Right ventricle myocardium inferior (tissue), 1 donor: ENCODE results near the gene FBXW7. TPM values are rescaled to one million over a fixed set of nuclear protein-coding genes. Genes with fewer than 3 reads are reported as not detected.

Source experiments
- ATAC-seq: fragments of 200-7000 bp; cut with Tn5 transposase; one replicate; pipeline ENCODE4 v1.9.1; 2020; ENCODE audit warnings: mild to moderate bottlenecking, moderate library complexity
- DNase-seq: peaks from one replicate; pipeline ENCODE4 v3.0.0; 2021; ENCODE audit errors: missing footprints
- intact Hi-C: fragments of 100-400 bp; cut with DNase I; formaldehyde crosslinking; loops from one replicate; pipeline ENCODE4 v1.11.0; 2022
- total RNA-seq: library from RNA; stranded (reverse); fragmentation: NEBNext Ultra II Directional; extraction: Animal tissue kit (Norgen Biotek cat#: 25700); gene quantifications from one replicate; pipeline ENCODE4 v1.2.1, GENCODE V29; 2021
- donor health status: DM: no; HTN: yes; CAD: no; lungs with severe emphysema.

Gene FBXW7
- total RNA-seq, 1 donor from 2014 or later, result 55.9 TPM

GRCh38 chr4:152415980-152416379, 119.9 kb downstream of the FBXW7 start:
- ATAC-seq, result no peak
- DNase-seq, result no peak

GRCh38 chr4:152408514-152409327, 127.2 kb downstream of the FBXW7 start:
- no peak for ATAC-seq

More at GRCh38 chr4:152415980-152416379, 119.9 kb downstream of the FBXW7 start:
- intact Hi-C loops, result no loop called here

DNA sequence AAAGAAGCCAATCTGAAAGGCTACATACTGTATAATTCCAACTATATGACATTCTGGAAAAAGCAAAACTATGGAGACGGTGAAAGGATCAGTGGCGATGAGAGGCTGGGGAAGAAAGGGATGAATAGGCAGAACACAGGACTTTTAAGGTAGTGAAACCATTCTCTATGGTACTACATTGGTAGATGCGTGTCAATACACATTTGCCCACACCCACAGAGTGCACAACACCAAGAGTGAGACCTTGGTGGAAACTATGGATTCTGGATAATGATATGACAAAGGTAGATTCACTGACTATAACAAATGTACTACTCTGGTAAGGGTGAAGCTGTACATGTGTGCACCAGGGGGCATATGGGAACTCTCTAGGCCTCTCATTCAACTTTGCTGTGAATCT, 134.5 kb downstream of the FBXW7 start:
- intact Hi-C loops, result no loop called here
- ATAC-seq, result no peak
- DNase-seq, result no peak

More at GRCh38 chr4:152408514-152409327, 127.2 kb downstream of the FBXW7 start:
- intact Hi-C loops, result no loop called here
- no peak for DNase-seq

GRCh38 chr4:152399246-152399645, 136.6 kb downstream of the FBXW7 start:
- no peak for ATAC-seq
- intact Hi-C loops, result no loop called here
- no peak for DNase-seq

DNA sequence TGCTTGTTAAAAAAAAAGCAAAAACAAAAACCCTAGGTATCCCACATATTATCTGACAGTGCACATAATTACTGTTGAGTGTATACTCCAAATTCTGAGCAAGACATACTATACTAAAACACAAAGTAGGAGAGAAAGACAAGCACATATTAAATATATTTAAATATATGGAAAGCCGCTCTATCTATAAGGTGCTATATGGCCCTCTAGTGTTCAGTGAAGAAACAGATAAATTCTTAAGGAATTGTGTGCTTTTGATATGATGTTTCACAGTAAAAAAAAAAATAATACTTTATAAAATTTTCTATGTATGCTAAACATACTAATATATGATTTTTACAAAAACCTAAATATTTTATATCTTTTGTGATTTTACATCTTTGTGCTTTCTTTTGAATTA, 137.8 kb downstream of the FBXW7 start:
- DNase-seq (no peak), ATAC-seq (no peak)
- intact Hi-C loops, result no loop called here

GRCh38 chr4:152394791-152395190, 141.1 kb downstream of the FBXW7 start:
- no peak for DNase-seq
- ATAC-seq, result no peak
- intact Hi-C loops, result no loop called here

- intact Hi-C loops, result no loop called here
- ATAC-seq, result no peak
Measured at GRCh38 chr4:152392079-152392478, 143.8 kb downstream of the FBXW7 start.

GRCh38 chr4:152390216-152390615, 145.7 kb downstream of the FBXW7 start:
- intact Hi-C loops, result no loop called here
- DNase-seq (no peak), ATAC-seq (no peak)

More at GRCh38 chr4:152392079-152392478, 143.8 kb downstream of the FBXW7 start:
- DNase-seq, result no peak

DNA sequence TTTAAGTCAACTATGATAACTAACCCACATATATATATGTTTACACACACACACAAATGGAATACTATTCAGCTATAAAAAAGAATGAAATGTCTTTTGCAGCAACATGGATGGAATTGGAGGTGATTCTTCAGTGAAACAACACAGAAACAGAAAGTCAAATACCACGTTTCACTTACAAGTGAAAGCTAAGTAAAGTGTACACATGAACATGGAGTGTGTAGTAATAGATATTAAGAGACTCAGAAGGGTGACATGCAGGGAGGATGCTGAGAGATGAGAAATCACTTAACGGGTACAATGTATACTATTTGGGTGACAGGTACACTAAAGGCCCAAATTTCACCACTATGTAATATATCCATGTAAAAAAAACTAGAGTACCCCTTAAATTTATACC, 146.5 kb downstream of the FBXW7 start:
- intact Hi-C loops, result loop anchor here (10.0 kb wide), 2 partner anchors 625 to 1275 kb away; partner anchors contain the start of gene GATB
- no peak for DNase-seq
- no peak for ATAC-seq

GRCh38 chr4:152385551-152385950, 150.3 kb downstream of the FBXW7 start:
- DNase-seq (no peak), ATAC-seq (no peak)
- intact Hi-C loops, result loop anchor here (10.0 kb wide), 2 partner anchors 621 to 1271 kb away; partner anchors contain the start of gene GATB

GRCh38 chr4:152382057-152382785, 153.7 kb downstream of the FBXW7 start:
- DNase-seq, result no peak
- peak; percentile 88 for ATAC-seq
- intact Hi-C loops, result loop anchor here (5.0 to 10.0 kb wide), 4 partner anchors 575 to 1267 kb away; partner anchors contain the start of gene GATB

DNA sequence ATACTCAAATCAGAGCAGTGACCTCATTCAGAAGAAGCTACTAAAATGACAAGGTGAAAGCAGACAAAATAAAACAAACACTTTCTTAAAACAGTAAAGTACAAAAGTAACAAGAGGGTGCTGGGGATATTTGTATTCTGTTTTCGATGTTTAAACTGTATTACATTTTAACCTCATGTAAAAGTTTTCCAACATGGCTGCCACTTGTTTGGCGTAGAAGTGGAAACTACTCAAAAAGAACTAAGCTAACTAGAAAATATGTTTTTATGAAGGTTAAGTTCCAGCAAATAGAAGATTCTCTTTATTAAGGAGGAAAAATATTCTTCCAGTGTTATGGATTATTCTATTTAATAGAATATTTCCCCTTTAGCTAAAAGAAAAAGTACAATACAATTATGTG, 155.0 kb downstream of the FBXW7 start:
- ATAC-seq, result no peak
- intact Hi-C loops, result loop anchor here (5.0 to 10.0 kb wide), 4 partner anchors 574 to 1266 kb away; partner anchors contain the start of gene GATB
- DNase-seq, result no peak

GRCh38 chr4:152380185-152380584, 155.7 kb downstream of the FBXW7 start:
- intact Hi-C loops, result loop anchor here (5.0 to 10.0 kb wide), 4 partner anchors 573 to 1265 kb away; partner anchors contain the start of gene GATB
- ATAC-seq (no peak), DNase-seq (no peak)

DNA sequence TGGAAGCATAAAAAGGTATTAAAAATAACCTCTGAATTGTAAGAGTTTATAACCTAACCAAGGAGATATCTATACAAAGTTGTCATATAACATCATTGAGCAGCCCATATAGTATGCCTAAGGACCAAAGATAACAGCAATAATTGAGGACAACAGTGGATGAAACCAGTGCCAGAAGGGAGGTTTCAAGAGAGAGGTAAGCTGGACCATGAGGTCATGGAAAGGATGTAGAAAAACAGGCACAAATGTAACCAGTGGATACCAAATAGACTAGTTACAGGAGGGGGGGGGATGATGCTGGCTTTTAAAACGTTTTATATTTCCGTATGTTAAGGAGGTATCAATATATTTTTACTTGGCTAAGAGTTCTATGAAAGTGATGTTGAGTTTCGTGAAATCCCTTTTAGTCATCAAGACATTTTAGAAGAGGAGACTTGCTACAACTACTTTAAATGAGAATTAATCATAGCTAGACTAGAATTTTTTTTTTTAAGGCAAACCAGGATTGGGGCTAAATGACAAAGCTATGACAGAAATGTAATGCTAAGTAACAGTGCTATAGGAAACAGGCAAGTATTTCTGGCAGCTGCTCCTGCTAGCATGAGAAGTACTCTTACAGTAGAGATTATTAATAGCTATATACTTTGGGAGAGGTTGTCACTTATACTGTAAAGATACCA, 161.1 kb downstream of the FBXW7 start:
- intact Hi-C loops, result loop anchor here (10.0 kb wide), 1 partner anchor 340 kb away; no protein-coding TSS in a partner anchor
- ATAC-seq, result no peak
- no peak for DNase-seq

DNA sequence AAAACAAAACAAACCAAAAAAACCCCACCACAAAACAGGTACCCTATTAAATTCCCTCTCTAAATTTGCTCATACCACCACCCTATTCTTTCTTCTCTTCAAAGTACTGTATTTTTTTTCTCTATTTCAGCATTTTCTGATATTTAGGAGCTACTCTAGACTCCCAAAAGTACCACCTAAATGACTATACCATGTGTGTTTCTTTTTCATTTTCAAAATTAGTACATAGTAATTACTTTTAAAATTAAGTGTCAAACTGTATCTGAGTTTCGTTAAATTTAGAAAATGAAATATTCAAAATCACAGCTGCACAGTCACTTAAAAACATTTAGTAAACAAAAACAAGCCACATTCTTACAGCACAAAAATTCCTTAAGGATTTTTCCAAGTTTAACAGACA, 161.7 kb downstream of the FBXW7 start:
- intact Hi-C loops, result loop anchor here (10.0 kb wide), 1 partner anchor 339 kb away; no protein-coding TSS in a partner anchor
- no peak for ATAC-seq
- DNase-seq, result no peak

- intact Hi-C loops, result loop anchor here (10.0 kb wide), 1 partner anchor 338 kb away; no protein-coding TSS in a partner anchor
- no peak for DNase-seq
- ATAC-seq, result no peak
Measured at GRCh38 chr4:152372444-152372843, 163.4 kb downstream of the FBXW7 start.

- ATAC-seq (no peak), DNase-seq (no peak)
- intact Hi-C loops, result loop anchor here (10.0 kb wide), 1 partner anchor 335 kb away; no protein-coding TSS in a partner anchor
Measured at GRCh38 chr4:152369902-152370295, 166.0 kb downstream of the FBXW7 start.

DNA sequence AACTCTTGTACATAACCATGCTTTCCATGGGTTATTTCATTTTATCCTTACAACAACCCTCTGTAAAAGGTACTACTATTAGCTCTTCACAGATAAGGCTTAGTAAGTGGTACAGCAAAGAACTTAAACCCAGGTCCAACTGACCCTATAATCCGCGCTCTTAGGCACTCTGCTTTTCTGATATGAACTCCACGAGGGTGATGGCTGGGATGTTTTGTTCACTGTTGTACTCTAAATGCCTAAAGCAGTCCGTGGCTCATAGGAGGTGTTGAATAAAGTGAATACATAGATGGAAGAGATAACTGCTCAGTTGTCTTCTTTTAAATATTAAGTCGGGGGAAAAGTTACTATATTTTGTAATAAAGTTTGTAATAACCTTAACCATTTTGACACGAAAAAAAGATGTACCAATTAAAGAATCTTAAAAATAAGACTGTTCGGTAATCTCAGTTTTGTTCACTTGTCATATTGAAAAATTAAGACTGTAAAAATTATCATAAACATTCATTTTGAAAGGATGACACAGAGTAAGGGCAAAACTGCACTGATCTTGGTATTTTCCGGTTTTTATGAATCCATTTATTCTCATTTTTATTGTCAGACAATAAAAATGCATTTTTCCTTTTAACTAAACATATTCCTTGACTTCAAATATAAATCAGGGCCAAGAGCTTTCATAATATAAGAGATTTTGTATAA, 166.5 kb downstream of the FBXW7 start:
- DNase-seq (no peak), ATAC-seq (no peak)
- intact Hi-C loops, result no loop called here
